ENCODE measurements around the gene SPATC1L.
"Not testable (repeated sequence)": the region's sequence is repeated elsewhere in the genome, so short reads cannot be mapped to it uniquely, and the experiment has no call there.

Gene SPATC1L

DNA sequence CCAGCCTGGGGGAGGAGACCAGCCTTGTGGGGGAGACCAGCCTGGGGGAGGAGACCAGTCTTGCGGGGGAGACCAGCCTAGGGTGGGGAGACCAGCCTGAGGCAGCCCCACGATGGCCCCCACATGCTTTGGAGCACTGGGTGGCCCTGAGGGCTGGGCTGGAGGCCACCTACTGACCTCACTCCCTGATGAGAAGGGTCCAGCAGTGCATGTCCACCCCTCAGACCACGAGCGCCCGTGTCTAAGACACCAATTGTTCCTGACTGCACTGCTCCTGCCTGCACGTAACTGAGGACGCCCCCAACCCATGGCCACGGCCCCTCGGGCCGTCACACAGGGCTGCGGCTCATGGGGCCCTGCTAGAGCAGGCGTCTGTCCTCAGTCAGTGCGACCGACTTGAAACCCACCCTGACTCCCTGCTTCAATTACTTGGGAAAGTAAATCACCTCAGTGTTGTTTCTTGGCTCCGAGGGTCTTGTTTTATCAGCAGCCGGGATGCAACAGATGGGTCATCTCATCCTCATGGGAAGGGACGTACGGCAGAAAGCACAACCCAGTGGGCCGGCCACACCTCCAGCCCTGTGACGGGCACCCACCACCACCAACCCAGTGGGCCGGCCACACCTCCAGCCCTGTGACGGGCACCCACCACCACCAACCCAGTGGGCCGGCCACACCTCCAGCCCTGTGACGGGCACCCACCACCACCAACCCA lies at the start of gene SPATC1L:
SPATC1L (minus strand) TSS at position 550 of the 715 bp plus-strand sequence. CDS start 1,643 bp downstream, outside the sequence.
- DNase-seq = no peak

GRCh38 chr21:46229923-46230260 lies 45.6 kb upstream of the SPATC1L start:
- DNase-seq = no peak

DNA sequence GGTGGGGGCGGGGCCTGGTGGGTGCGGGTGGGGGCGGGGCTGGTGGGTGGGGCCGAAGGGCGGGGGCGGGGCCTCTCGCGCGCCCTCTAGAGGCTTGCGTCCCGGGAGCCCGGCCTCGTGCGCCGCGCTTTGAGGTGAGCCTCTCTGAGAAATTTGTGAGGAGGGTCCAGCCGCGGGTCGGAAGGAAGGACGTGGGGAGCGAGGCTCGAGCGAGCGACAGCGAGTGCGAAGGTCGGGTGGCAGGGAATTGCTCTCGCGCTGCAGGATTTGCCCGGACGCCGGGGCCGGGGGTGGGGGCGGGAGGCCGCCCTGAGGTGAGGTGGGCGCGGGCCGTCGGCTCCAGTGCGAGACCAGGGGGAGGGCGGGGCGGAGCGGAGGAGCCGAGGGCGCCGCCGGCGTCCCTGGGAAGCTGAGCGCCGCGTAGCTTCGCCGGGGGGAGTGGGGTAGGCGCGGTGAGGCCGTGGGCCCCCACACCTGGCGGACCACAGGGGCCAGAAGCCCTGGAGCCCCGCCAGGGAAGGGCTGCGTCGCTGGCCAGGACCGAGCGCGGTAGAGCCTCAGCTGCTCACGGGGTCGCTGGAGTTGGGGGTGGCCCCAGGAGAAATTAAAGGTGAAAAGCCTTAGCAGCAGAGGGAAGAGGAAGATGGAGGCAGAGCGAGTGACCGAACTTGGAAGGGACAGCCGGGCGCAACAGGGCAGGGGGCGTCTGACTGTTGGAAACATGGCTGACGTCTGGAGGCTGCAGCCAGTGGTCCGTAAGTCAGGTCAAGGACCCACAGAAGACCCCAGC lies 45.1 kb upstream of the SPATC1L start:
- DNase-seq = no peak

DNA sequence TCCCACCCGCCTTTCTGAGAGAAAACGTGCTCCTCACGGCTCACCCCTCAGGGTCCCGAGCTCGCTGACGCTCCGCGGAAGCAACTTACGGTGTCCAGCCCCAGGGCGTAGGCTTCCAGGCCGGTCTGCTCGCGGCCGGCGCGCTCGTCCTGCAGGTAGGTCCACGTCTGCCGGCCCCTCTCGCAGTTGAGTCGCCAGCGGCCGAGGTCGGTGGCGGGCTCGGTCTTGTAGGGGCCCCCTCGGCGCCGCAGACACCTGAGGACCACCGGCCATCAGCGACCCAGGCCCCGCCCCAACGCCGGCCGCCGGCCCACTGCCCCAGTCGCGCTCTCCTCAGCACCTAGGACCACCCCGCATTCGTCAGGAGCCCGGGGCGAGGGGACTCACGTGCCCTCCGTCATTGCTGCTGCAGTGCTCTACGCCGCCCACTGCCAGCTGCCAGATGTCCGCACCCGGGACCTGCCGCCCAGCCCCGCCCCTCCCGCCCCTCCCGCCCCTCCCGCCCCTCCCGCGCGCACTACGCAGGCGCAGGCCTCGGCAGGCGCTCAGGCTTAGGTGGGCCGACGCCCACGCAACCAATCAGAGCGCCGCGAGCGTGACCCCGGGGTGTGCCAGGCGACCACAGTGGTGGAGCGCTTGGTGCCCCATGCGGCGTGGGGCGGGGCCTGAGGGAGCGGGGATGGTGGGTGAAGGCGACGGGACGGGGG lies 44.2 kb upstream of the SPATC1L start, which contains the start of gene LSS:
LSS (minus strand) TSS at position 430 of the 707 bp plus-strand sequence; CDS start at position 401, 29 bp downstream.
- DNase-seq = peak; percentile 95

DNA sequence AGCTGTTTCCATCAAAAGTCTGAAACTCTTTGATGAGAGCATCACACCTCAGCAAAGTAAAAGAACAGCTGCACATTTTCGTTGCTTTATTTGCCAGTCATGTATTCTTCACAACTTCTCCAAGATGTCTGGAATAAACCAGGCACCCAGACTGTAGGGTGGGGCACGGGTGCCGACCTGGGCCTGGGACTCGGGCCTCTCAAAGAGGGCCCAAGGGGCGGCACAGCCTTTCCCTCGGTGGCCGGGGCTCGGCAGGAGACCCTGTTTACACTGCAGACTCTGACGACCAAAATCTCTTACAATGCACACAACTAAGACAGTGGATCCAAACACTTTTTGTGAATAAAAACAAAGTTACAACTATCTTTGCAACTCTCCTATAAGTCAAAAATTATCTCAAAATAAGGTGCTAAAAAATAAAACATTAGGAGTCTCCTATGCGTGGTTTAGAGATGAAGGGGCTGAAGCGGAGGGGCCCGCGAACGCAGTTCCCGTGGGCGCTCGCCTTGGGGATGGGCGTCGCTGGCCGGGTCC lies 43.6 kb upstream of the SPATC1L start:
- DNase-seq = no peak

- DNase-seq = no peak
Observed at GRCh38 chr21:46226920-46227599, 42.8 kb upstream of the SPATC1L start.

- DNase-seq = no peak
Observed at GRCh38 chr21:46226146-46226545, 41.9 kb upstream of the SPATC1L start.

- not testable (repeated sequence) for DNase-seq
Observed at GRCh38 chr21:46223661-46224060, 39.4 kb upstream of the SPATC1L start.

DNA sequence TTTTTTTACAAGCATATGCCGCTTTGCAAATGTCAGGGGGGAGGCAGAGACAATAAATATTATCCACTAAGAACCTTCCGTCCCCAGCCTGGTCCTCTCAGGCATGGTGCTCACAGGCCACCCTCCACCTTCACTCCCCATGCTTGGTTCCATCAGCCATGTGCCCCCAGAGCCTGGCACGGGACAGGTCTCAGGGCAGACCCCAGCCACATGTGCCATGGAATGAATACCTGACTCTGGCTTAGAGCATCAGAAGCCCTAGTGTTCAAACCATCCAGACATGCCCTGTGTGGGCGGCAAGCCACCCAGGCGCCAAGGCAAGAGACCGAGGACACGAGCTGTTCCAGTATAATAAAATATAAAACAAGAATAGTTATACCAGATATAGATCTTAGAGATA lies 39.0 kb upstream of the SPATC1L start:
- no peak for DNase-seq

DNA sequence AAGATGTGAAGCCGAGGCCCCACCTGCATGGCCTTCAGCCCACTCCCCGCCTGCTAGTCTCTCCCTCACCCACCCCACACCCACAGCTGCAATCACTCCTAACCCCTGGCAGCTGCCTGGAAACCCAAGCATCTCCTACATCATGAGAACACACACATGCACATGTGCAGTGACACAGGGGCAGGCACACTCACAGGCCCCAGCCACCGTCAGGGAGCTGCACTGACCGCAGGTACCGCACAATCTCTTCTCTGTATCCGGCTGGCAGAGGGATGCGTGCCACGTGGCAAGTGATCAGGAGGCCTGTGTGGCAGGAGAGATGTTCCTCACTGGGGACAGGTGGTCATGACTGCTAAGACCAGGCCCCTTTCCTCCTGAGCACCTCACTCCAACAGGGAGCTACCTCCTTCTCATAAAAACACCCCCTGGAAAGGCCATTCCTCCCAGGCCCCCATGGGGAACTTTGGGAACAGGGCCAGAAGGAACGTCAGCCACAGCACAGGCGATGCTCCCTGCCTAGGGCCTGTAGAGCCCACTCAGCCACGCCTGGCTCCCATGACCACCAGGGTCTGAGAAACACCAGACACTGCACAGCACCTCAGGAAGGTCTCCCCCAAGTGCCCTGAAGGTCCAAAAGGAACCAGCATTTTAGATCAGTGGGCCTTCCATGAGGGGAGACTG lies 38.3 kb upstream of the SPATC1L start:
- DNase-seq = no peak

DNA sequence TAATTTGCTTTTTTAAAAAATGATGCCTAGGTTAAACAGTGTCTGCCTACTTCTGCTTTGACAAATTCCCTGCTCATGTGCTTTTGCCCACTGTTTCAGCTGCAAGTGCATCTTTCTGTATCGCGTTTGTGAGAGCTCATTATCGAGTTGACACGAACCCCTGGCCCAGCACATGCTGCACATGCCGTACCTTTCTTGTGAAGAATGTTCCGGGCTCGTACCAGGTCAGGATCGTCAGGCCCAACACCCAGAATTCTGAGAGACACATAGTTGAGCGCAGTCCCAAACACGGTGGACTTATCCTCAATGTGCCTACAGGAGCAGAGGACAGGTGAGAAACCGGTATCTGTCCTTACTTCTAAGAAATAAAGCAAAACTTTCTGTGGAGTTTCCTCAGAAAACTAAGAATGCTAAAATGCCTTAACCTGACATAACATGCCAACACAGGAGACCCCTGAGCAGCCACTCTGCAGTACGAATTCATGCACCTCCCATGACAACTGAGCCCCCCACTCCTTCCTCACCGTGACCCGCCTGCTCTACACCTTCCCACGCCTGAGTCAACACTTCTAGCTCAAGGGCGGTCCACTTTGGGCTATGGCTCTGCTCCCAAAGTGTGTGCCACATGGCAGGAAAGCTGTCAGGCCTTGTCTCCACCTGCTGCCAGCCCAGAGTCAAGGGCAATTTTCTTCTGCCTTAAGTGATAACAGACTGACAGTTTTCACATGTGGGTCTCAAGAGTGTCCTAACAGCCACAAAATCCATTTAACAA lies 37.6 kb upstream of the SPATC1L start:
- no peak for DNase-seq

- DNase-seq = no peak
Observed at GRCh38 chr21:46220847-46221246, 36.6 kb upstream of the SPATC1L start.

- DNase-seq = no peak
Observed at GRCh38 chr21:46220275-46220810, 36.1 kb upstream of the SPATC1L start.

DNA sequence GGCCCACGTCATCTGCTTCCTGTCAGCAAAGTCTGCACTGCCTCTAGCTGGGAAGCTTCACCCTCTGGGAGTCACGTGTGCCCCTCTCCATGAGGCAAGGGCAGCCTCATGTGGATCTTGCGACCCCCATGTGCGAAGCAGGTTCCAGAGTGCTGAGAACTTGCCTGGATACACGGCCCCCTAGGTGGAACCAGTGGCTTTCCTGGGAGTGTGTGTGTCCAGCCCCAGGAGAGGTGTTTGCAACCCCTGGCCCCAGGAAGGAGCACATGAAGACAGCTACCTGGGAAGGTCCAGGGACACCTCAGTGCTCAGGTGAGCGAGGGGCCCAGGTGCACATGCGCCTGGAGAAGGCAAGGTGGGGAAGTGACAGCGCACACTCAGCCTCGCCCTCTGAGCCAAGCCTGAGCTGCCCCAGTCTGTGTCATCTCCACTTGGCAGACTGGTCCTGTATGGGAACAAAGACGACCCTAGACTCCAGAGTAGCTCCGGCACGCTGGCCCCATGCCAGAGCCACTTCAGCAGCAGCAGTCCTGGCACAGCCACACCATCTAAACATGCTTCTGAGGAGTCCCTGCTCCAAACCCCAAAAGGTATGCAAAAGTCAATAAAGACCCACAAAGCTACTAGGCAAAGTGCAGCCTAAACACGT lies 35.5 kb upstream of the SPATC1L start:
- no peak for DNase-seq

DNA sequence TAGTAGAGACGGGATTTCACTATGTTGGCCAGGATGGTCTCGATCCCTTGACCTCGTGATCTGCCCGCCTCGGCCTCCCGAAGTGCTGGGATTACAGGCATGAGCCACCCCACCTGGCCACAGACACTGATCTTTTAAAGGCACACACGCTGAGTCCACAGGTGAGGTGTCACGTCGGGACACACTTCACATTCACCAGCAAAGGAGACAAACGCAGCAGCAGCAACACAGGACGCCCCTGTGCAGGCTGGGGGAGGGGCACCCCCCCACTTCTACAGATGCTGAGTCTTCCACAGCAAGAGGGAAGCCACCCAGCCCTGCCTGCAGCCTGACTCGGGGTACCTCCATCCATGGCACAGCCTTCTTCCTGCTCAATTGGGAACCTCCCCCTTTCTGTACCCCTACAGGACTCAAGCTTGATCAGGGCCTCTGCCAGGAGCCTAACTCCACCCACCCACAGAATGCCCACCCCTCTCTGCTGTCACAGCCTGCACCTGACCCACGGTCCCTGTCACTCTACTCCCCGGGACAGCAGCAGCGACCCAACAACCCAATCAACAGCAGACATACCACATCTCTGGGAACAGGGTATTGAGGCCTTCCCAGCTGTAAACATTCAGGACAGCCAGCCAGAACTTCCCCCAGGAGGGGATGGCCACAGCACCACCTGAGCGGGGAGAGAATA lies 34.8 kb upstream of the SPATC1L start:
- no peak for DNase-seq

DNA sequence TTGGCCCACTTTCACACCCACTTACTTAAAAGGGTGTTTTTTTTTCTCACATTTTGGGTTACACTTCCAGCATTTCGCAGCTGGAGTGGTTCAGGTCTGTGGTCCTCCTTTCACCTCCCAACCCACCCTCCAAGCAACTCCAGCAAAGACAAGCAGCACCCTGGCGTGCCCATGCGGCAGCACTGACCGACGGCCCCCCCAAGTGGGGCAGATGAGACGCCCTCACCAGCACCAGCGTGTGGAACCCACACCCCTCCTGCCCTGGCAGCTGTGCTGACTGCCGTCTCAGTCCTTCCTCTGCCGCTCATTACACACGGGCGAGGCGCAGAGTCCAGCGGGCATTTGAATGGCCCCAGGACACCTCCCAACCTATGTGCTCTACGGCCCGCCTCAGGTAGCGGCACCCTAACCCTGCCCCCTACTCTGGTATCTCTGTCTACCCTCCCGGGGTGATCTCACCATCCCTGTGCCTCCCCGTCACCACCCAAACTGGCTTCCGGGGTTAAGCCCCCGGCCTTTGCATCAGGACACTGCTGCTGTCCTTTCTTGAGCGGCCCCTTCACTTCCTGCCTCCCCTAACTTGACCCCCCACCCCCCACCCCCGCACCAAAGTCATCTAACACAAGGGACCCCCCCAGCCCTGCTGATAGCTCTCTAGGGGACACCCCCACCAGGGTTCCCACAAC lies 33.4 kb upstream of the SPATC1L start:
- no peak for DNase-seq

DNA sequence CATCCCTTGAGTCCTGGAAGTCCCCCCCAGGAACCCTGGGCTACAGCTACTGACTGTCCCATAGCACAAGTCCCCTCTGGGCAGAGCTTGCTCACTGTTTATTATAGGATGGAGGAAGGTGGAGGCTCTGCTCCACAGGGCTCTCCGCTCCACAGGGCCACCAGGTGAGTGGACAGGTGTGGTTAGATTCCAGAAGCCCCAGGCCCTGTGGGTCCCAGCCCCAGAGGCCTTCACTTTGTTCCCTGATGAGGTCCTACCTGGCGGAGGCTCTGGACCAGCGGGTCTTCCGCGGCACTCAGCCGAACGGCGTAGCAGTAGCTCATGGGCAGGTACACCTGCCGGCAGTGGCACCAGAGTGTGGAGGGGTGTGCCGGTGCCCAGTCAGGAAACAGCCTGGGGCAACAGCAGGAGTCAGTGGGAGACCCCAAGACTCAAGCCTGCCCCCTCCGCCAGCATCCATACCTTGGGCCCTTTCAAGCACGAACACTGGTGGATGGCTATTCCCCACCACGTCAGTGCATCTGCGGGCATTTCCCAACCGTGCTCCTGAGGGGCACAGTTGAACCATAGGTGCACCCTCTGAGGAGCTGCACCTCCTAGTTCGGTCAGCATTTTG lies 32.0 kb upstream of the SPATC1L start:
- DNase-seq = no peak

DNA sequence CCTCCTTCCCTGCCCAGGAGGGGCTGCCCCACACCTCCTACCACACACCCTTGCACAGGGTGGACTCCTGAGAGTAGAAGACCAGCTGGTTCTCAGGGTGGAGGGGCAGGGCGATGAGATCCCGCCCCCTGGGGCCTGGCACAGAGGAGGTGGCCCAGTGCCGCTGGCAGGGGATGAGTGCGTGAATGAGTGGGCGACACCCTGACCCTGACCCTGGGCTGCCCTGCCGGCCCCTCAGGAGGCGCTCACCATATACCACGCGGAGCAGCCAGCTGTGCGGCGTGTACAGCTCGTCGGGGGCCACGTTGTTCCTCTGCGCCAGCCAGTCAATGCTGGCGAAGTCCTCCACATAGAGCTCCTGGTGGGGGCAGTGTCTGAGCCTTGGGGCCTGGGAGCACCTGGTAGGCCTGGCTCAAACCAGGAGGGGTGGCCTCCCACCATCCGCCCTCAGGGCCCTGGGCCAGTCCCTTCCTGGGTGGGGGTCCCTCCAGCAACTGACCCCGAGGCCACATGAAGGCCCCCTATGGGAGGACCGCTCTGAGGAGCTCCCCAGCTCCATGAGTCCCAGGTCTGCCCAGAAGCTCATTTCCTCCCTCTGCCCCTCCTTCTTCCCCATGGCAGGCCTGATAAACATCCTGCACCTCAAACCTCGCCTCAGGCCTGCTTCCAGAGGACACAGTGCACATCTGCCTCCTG lies 31.3 kb upstream of the SPATC1L start:
- DNase-seq = no peak
